Measurements from ENCODE around the gene MTMR2.

MTMR2 gene

DNA sequence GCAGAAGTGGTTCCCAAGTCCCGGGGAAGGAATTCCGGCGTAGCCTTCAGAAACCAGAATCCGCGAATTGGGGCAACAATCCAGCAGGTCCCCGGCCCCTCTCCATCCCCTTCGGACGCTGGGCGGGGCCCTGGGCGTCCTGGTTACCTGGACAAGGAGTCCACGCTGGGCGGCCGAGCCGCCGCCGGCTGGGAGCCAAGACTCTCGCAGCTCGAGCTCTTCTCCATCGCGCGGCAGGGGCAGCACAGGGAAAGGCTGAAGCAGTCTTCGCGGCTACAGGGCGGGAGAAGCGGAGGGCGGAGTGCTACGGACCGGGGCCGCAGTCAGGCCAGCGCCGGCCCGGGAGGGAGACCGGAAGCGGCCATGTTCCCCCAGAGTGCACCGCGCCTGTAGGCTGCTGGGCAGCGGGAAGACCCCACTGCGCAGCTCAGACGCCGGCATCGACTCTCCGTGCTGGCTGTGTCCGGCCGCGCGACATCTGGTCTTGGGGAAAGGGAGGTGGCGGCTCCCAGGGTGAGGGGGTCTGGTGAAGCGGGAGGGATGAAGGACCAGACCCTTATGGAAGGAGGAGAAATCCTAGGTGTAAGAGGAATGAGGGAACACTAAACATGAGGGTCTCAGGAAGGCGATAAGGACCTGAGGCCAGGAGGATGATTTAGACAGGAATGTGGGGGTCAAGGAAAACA lies at the start of gene MTMR2:
TSS of gene MTMR2 (minus strand) at position 380 of the 686 bp plus-strand sequence. CDS start at position 227, 153 bp downstream.
- peak; percentile 53 for DNase-seq

- no peak for DNase-seq
Observed at GRCh38 chr11:95972060-95972459, 48.2 kb upstream of the MTMR2 start.

- no peak for DNase-seq
Observed at GRCh38 chr11:95968585-95968984, 44.7 kb upstream of the MTMR2 start.

- DNase-seq = no peak
Observed at GRCh38 chr11:95964281-95964680, 40.4 kb upstream of the MTMR2 start.

- no peak for DNase-seq
Observed at GRCh38 chr11:95961758-95962157, 37.9 kb upstream of the MTMR2 start.

DNA sequence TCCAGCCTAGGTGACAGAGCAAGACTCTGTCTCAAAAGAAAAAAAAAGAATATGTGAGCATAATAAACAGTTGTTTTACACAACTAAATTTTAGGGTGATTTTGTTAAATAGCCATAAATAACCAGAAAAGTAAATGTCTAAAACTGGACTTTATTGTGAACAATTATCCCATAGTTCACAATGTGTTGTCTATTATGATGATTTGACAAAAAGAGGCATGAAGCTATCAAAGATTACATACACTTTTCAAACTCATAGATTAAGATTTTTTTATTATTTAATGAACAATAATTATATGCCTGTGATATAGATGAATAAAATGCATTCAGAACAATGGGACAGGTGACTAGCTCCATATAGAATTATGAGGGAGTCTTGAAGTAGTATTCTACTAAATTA lies 27.0 kb upstream of the MTMR2 start:
- no peak for DNase-seq

GRCh38 chr11:95948637-95949036 lies 24.7 kb upstream of the MTMR2 start:
- DNase-seq = no peak

GRCh38 chr11:95944623-95945022 lies 20.7 kb upstream of the MTMR2 start:
- DNase-seq = no peak

DNA sequence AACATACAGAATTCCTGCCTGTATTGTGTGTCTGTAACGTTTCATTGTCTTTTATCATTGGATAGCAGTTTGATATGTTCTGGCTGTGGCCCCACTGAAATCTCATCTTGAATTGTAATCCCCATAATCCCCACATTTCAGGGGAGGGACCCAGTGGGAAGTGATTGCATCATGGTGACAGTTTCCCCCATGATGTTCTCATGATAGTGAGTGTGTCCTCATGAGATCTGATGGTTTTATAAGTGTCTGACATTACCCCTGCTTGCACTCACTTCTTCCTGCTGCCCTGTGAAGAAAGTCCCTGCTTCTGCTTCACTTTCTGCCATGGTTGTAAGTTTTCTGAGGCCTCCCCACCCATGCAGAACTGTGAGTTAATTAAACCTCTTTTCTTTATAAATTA lies 19.6 kb upstream of the MTMR2 start:
- no peak for DNase-seq

DNA sequence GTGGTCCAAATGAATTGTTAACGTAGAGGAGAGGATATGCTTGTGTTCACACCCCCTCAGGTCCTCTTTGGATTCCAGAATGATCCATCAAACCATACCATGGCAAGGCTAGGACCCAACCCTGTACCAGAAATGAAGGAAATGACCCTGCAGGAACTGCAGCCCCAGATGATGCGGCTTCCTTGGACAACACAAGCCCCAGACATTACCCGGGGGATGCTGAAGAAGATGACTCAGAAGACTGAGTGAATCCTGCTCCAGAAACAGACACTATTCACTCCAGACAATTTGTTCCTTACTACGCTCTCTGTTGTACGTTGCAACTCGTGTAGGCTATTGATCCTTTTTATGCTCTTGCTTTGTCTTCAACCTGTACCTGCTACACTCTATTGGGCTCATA lies 15.2 kb upstream of the MTMR2 start:
- DNase-seq = no peak

GRCh38 chr11:95937358-95937757 lies 13.5 kb upstream of the MTMR2 start:
- DNase-seq = no peak

DNA sequence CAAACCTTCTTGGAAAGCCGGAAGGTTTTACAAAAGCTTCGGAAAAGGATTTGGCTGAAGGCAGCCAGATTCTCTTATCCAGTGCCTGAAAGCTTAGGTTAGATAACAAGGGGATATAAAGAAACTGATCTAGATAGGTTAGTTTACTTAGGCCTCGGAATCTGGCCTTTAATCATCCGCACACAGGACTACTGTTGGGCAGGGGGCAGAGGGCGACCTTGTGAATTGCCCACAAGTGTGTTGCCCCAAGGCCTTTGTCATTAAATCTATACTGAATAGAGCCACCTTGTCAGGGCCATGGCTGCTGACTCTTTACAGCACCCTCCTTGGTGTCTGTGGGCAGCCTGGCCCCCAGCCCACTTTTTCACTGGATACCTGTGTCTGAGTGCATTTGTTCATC lies 9.7 kb upstream of the MTMR2 start:
- no peak for DNase-seq

DNA sequence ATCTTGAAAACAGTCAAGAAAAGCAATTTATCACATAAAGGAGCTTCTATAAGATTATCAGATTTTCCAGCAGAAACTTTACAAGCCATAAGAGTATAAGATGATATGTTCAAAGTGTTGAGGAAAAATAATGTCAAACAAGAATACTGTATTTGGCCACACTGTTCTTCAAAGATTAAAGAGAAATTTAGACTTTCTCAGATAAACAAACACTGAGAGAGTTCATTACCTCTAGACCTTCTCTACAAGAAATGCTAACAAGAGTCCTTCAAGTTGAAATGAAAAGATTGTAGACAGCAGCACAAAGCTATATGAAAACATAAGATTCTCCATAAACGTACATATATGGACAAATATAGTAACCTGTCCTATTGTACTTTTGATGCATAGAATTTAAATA lies 8.0 kb upstream of the MTMR2 start:
- DNase-seq = no peak

DNA sequence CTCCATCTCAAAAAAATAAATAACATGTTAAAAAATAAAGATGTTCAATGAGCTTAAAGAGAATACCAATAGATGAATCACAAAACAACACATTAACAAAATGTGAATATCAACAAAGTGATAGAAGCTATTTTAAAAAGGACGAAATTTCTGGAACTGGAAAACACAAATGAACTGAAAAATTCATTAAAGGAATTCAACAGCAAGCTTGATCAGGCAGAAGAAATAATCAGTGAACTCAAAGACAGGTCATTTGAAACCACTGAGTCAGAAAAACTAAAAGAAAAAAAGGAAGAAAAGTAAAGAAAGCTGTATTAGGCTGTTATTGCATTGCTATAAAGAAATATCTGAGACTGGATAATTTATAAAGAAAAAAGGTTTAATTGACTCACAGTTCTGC lies 7.0 kb upstream of the MTMR2 start:
- no peak for DNase-seq

DNA sequence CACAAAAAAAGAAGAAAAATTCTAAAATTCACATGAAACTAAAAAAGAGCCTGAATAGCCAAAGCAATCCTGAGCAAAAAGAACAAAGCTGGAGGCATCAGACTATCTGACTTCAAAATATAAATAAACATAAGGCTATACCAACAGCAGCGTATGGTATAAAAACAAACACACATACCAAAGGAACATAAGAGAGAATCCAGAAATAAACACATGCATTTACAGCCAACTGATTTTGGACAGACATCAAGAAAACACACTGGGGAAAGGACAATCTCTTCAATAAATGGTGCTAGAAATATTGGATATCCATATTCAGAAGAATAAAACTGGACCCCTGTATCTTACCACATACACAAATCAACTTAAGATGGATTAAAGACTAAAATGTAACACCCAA lies 2.8 kb upstream of the MTMR2 start:
- no peak for DNase-seq

DNA sequence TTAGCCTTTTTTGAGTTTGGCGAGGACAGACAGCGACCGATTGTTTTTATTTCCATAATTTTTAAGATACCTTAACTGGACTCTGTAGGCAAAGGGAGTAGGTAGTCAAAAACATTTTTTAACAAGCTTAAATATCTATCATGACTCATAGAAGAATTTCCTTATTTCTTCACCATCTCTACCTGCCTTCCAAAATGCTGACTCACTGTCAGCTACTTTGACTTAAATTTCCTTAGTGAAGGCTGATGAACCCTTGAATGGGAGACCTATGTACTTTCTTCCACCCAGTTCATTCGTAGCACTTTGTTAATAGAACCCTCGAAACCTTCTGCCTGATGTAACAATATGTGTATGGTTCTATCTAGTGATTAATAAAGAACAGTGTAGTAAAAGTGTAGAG lies 1.1 kb upstream of the MTMR2 start:
- no peak for DNase-seq

GRCh38 chr11:95924414-95924760 lies 480 bp upstream of the MTMR2 start:
- no peak for DNase-seq

DNA sequence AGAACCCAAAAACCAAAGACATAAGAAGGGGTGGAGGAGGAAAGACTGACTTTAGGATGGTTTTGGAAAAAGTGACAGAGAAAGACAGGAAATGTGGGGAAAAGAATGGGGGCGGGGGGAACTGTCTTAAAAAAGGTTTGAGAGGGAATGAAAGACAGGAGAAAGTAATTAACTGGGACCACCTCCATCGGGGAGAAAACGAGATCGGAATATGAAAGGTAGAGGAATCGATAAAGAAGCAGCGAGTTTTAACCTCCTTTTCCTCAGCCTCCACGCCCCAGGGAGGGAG lies 524 bp downstream of the MTMR2 start:
- peak; percentile 2 for DNase-seq

- DNase-seq = no peak
Observed at GRCh38 chr11:95922536-95923438, 1.1 kb downstream of the MTMR2 start.

GRCh38 chr11:95922099-95922498 lies 1.8 kb downstream of the MTMR2 start:
- DNase-seq = no peak

- DNase-seq = no peak
Observed at GRCh38 chr11:95920460-95921105, 3.3 kb downstream of the MTMR2 start.

DNA sequence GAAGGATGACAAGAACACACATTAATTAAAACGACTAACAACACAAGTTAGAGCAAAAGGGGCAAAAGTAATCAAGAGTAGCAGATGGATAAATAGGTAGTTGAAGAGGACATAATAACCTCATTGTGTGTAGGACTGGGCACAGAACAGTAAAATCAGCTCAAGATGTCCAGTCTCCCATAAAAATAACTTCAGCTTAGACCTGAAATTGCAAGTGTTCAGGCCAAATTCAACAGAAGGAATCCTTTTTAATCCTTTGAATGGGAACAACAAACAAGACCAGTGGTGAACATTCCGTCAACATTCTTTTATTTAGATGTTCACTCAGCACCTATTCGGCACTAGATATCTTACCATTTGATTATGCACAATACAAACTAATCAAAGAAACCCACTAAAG lies 4.4 kb downstream of the MTMR2 start:
- no peak for DNase-seq

DNA sequence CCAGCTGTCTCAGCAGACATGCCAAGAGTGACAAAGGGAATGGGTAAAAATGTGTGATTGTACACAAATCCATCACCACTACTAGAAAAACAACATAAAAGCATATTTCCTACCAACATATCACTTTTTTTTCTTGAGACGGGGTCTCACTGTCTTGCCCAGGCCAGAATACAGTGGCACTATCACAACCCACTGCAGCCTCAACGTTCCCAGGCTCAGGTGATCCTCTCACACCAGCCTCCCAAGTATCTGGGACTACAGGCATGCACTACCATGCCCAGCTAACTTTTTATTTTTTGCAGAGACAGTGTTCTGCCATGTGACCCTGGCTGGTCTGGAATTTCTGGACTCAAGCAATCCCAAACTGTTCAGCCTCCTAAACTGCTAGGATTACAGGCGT lies 5.2 kb downstream of the MTMR2 start:
- DNase-seq = no peak

DNA sequence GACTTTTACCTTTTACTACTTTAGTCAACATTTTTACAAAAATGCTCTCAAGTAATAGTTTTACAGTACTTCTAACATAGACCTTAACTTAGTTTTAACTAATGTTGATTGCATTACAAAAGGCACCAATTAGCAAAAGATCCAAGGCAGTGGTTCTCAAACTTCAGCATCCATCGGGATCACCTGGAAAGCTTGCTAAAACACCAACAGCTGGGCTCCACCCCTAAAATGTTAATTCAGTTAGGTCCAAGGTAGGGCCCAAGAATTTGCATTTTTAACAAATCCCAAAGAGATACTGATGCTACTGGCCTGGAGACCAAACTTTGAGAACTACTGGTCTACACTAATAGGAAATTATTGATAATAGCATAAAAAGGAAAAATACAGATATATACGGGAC lies 5.9 kb downstream of the MTMR2 start:
- DNase-seq = no peak
